ENCODE results near the gene EYA3.

EYA3 gene

DNA sequence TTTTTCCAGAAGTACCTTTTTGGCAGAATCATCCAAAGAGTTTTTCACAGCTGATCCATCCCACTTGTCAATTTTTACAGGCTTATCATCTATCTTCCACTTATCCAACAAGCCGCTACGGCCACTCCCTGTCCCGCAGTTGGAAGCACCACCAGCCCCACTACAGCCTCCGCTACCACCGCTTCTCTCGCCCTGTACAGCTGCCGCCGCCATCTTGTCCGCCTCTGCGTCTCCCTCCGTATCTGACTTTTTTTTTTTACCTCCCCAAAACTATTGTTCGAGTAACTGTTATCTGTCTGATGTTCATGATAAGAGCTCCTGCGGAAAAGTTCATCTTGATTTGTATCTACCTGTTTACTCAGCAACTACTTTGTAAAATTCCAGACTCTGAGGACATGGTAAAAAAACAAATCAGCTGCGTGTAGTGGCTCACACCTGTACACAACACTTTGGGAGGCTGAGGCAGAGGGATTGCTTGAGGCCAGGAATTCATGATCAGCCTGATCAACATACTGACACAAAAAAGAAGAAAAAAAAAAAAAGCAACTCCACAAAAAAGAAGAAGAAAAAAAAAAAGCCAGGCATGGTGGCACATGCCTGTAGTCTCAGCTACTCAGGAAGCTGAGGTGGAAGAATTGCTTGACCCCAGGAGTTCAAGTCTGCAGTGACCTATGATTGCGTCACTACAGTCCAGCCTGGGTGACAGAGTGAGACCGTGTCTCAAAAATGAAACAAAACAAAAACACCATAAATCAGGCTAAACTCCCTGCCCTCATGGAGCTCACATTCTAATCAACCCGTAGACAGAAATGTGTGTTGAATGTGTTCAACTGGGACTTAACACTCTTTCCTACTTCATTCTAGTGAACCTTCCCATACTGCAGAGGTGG, 8.0 kb upstream of the EYA3 start:
- DNase-seq (ENCODE audit: low read depth, low spot score), result no peak
- TF ChIP-seq, protein P1, sequence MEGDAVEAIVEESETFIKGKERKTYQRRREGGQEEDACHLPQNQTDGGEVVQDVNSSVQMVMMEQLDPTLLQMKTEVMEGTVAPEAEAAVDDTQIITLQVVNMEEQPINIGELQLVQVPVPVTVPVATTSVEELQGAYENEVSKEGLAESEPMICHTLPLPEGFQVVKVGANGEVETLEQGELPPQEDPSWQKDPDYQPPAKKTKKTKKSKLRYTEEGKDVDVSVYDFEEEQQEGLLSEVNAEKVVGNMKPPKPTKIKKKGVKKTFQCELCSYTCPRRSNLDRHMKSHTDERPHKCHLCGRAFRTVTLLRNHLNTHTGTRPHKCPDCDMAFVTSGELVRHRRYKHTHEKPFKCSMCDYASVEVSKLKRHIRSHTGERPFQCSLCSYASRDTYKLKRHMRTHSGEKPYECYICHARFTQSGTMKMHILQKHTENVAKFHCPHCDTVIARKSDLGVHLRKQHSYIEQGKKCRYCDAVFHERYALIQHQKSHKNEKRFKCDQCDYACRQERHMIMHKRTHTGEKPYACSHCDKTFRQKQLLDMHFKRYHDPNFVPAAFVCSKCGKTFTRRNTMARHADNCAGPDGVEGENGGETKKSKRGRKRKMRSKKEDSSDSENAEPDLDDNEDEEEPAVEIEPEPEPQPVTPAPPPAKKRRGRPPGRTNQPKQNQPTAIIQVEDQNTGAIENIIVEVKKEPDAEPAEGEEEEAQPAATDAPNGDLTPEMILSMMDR (IDR thresholded peaks at IDR 0.05; ENCODE audit: insufficient read depth, low read length, missing control alignments), result no peak
- ChIA-PET POLR2A (no interaction called here), CTCF (interaction anchor here (0.6 to 2.0 kb wide), 5 partner anchors 11 to 152 kb away, joined by 3 to 9 read pairs (median 3); no protein-coding TSS in a partner anchor)
- H3K4me3 ChIP-seq (ENCODE audit: low read depth, low read length), result no peak overlapping the region

DNA sequence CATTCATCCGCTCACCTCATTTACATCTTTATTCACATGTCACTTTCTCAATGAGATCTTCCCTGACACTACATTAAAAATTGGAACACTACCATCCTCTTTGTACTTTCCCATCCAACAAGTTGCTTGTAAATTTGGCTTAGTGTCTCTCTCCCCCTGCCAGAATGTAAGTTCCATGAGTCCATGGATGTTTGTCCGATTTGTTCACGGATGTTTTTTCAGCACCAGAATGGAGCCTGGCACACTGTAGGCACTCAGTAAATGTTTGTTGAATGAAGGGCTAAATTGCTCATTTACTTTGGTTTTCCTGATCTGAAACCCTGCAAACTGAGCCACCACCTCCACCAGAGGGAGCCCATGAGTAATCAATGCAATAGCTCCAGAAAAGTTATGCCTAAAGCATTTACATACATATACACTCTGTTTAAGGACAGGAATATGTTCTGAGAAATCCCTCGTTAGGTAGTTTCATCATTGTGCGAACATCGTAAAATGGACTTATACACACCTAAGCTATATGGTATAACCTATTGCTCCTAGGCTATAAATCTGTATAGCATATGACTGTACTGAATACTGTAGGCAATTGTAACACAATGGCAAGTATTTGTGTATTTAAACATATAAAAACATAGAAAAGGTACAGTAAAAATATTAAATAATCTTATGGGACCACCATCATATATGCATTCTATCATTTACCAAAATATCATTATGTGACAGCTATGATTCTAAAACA, 2.8 kb upstream of the EYA3 start:
- POLR2A ChIA-PET, result interaction anchor here (0.6 kb wide), 2 partner anchors 145 to 422 kb away, joined by 3 to 4 read pairs; partner anchors contain the start of gene ATP5IF1
- TF ChIP-seq, protein P1 (IDR thresholded peaks at IDR 0.05; ENCODE audit: insufficient read depth, low read length, missing control alignments), result peak; percentile 78
- CTCF ChIA-PET, result interaction anchor here (0.7 to 10.4 kb wide), 50 partner anchors 8 to 513 kb away, joined by 3 to 330 read pairs (median 4); no protein-coding TSS in a partner anchor
- DNase-seq (ENCODE audit: low read depth, low spot score), result no peak
- H3K4me3 ChIP-seq (ENCODE audit: low read depth, low read length), result no peak overlapping the region

DNA sequence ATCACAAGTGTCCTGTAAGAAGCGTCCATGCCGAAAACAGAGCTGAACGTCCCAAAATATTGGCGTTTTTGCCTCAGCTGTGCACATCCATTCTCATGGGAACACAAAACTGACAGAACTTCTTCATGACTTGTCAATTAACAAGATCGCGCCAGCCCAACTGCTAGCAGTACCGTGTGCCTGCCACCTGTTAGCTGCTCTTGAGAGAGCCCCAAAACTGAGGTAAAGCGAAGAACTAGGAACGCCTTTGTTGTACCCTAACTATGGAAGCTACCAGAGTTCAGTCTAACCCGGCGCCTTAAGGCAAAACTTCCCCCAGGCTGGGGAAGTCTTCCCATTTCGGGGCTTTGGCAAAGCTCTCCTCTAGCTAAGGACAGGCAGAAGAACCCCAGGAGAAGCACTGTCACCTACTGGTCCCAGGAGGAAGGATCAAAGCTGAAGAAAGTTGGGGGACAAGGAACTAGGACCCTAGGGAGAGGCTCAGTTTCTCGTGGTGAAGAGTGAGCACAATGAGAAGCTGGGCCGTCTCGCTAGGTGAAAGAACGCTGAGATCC, 719 bp downstream of the EYA3 start:
- peak overlapping the region; percentile 96 for H3K4me3 ChIP-seq (ENCODE audit: low read depth, low read length)
- TF ChIP-seq, protein P1 (IDR thresholded peaks at IDR 0.05; ENCODE audit: insufficient read depth, low read length, missing control alignments), result no peak
- POLR2A ChIA-PET, result interaction anchor here (0.8 to 2.1 kb wide), 6 partner anchors 9 to 224 kb away, joined by 3 to 9 read pairs (median 4); no protein-coding TSS in a partner anchor
- CTCF ChIA-PET, result interaction anchor here (0.9 to 10.4 kb wide), 8 partner anchors 10 to 229 kb away, joined by 3 to 330 read pairs (median 6); no protein-coding TSS in a partner anchor
- DNase-seq (ENCODE audit: low read depth, low spot score), result no peak

DNA sequence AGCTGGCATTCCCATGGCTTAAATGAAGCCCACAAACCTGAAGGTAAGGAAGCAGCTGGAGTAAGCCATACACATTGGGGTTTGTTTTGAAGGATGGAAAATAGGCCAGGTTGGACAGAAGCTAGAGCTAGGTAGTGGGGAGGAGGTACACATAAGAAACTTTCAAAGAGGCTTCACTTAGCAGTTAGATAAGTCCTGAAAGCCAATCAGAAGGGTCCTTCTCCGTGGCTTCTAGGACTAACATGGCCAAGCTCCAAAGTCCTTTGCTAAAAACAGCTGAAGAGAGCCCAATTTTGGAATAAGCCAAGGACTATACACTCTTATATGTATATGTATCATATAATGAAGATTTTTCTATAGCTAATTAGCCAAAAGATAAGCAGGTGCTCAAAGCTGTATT, 1.8 kb downstream of the EYA3 start:
- DNase-seq (ENCODE audit: low read depth, low spot score), result no peak
- H3K4me3 ChIP-seq (ENCODE audit: low read depth, low read length), result no peak overlapping the region
- TF ChIP-seq, protein P1 (IDR thresholded peaks at IDR 0.05; ENCODE audit: insufficient read depth, low read length, missing control alignments), result no peak
- ChIA-PET CTCF (interaction anchor here (1.2 to 10.4 kb wide), 5 partner anchors 9 to 122 kb away, joined by 3 to 330 read pairs (median 39); no protein-coding TSS in a partner anchor), POLR2A (interaction anchor here (0.5 to 0.6 kb wide), 2 partner anchors 20 to 73 kb away, joined by 3 to 4 read pairs; no protein-coding TSS in a partner anchor)

GRCh38 chr1:28085129-28085528, 3.3 kb downstream of the EYA3 start:
- no peak overlapping the region for H3K4me3 ChIP-seq (ENCODE audit: low read depth, low read length)
- TF ChIP-seq, protein P1 (IDR thresholded peaks at IDR 0.05; ENCODE audit: insufficient read depth, low read length, missing control alignments), result no peak
- ChIA-PET POLR2A (no interaction called here), CTCF (interaction anchor here (0.7 to 10.4 kb wide), 2 partner anchors 11 to 124 kb away, joined by 3 to 330 read pairs; no protein-coding TSS in a partner anchor)
- no peak for DNase-seq (ENCODE audit: low read depth, low spot score)

Measured in AG04449 (cell line).